Measurements from ENCODE around the gene ASPN. TPM values are rescaled to one million over a fixed set of nuclear protein-coding genes. Genes with fewer than 3 reads are reported as not detected.
"Not testable (repeated sequence)": the region's sequence is repeated elsewhere in the genome, so short reads cannot be mapped to it uniquely, and the experiment has no call there.

Gene ASPN
- total RNA-seq, 1 donor from 2014 or later = not detected

DNA sequence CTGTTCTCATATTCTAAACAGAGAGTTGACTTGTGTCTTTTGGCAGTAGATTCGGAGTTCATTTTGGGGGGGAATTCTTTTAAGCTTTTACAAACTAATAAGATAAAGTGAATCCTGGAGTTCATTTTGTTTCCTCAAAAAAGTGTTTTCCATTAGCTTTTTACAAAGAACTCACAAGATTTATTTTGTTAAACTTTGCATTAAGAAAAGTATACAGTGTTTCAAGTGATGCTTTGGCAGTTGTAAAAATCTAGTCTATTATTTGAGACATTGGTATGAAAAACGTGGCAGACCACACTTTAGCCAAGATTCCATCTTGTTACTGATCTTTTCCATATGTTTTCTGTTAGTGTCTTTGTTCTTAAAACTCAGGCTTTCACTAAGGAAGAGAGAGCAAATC lies 56.8 kb downstream of the ASPN start:
- no peak overlapping the region for H3K4me3 Mint-ChIP-seq (ENCODE audit: unreplicated experiment)
- no peaks in the 10 kb centered on the region for H3K36me3 Mint-ChIP-seq (ENCODE audit: low read depth, unreplicated experiment)
- no peaks in the 10 kb centered on the region for H3K27me3 Mint-ChIP-seq (ENCODE audit: unreplicated experiment)
- H3K9me3 Mint-ChIP-seq (ENCODE audit: unreplicated experiment) = no peaks in the 10 kb centered on the region
- TF ChIP-seq, protein P1, sequence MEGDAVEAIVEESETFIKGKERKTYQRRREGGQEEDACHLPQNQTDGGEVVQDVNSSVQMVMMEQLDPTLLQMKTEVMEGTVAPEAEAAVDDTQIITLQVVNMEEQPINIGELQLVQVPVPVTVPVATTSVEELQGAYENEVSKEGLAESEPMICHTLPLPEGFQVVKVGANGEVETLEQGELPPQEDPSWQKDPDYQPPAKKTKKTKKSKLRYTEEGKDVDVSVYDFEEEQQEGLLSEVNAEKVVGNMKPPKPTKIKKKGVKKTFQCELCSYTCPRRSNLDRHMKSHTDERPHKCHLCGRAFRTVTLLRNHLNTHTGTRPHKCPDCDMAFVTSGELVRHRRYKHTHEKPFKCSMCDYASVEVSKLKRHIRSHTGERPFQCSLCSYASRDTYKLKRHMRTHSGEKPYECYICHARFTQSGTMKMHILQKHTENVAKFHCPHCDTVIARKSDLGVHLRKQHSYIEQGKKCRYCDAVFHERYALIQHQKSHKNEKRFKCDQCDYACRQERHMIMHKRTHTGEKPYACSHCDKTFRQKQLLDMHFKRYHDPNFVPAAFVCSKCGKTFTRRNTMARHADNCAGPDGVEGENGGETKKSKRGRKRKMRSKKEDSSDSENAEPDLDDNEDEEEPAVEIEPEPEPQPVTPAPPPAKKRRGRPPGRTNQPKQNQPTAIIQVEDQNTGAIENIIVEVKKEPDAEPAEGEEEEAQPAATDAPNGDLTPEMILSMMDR (IDR thresholded peaks at IDR 0.05; ENCODE audit: unreplicated experiment) = no peak
- H3K27ac Mint-ChIP-seq (ENCODE audit: unreplicated experiment) = no peak overlapping the region
- no peaks in the 10 kb centered on the region for H3K4me1 Mint-ChIP-seq (ENCODE audit: unreplicated experiment)
- DNase-seq (ENCODE audit: low spot score) = no peak

DNA sequence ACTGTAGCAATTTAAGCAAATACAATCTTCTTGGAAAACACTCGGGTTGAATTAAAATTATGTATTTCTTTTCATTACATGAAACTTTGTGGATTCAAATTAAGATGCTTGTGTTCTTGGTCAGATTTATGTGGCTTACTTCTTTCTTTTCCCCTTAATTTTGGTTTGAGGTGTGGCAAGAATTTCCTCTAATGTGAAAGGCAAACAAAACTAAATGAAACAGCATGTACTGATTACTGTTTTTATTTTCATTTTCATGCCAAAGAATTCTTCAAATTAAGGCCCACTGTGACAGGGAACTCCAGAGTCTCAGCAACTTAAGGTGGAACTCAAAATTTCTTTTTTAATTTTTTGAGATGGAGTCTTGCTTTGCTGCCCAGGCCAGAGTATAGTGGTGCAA lies 58.0 kb downstream of the ASPN start, which contains the start of gene OMD:
OMD (minus strand) TSS at position 132 of the 400 bp plus-strand sequence. CDS start 6,913 bp downstream, outside the sequence.
- peaks cover 2% of the 10 kb centered on the region for H3K27me3 Mint-ChIP-seq (ENCODE audit: unreplicated experiment)
- TF ChIP-seq, protein P1 (IDR thresholded peaks at IDR 0.05; ENCODE audit: unreplicated experiment) = no peak
- H3K9me3 Mint-ChIP-seq (ENCODE audit: unreplicated experiment) = no peaks in the 10 kb centered on the region
- H3K4me3 Mint-ChIP-seq (ENCODE audit: unreplicated experiment) = no peak within 1 kb of the TSS
- H3K36me3 Mint-ChIP-seq (ENCODE audit: low read depth, unreplicated experiment) = no peaks in the 10 kb centered on the region
- H3K4me1 Mint-ChIP-seq (ENCODE audit: unreplicated experiment) = no peaks in the 10 kb centered on the region
- DNase-seq (ENCODE audit: low spot score) = no peak
- H3K27ac Mint-ChIP-seq (ENCODE audit: unreplicated experiment) = no peak within 1 kb of the TSS

DNA sequence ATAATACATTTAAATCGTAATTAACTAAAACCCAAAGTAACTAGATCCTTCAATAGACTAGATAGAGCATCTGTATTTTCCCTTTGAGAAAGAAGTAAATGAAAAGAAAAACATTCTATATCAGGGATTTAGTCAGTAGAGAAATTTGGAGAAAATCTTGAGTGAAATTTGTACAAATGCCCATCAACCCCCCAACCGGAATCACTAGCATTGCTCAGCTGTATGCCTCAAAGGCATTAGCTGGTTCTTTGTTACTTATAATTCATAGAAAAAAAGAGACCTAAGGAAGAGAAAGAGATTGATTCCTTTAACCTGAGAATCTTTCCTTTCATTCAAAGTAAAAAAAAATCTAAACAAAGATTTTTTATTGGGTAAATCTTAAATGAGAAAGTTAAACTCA lies 58.7 kb downstream of the ASPN start:
- peaks cover 2% of the 10 kb centered on the region for H3K27me3 Mint-ChIP-seq (ENCODE audit: unreplicated experiment)
- no peak overlapping the region for H3K27ac Mint-ChIP-seq (ENCODE audit: unreplicated experiment)
- H3K9me3 Mint-ChIP-seq (ENCODE audit: unreplicated experiment) = no peaks in the 10 kb centered on the region
- DNase-seq (ENCODE audit: low spot score) = no peak
- H3K36me3 Mint-ChIP-seq (ENCODE audit: low read depth, unreplicated experiment) = no peaks in the 10 kb centered on the region
- TF ChIP-seq, protein P1 (IDR thresholded peaks at IDR 0.05; ENCODE audit: unreplicated experiment) = no peak
- H3K4me1 Mint-ChIP-seq (ENCODE audit: unreplicated experiment) = no peaks in the 10 kb centered on the region
- no peak overlapping the region for H3K4me3 Mint-ChIP-seq (ENCODE audit: unreplicated experiment)

DNA sequence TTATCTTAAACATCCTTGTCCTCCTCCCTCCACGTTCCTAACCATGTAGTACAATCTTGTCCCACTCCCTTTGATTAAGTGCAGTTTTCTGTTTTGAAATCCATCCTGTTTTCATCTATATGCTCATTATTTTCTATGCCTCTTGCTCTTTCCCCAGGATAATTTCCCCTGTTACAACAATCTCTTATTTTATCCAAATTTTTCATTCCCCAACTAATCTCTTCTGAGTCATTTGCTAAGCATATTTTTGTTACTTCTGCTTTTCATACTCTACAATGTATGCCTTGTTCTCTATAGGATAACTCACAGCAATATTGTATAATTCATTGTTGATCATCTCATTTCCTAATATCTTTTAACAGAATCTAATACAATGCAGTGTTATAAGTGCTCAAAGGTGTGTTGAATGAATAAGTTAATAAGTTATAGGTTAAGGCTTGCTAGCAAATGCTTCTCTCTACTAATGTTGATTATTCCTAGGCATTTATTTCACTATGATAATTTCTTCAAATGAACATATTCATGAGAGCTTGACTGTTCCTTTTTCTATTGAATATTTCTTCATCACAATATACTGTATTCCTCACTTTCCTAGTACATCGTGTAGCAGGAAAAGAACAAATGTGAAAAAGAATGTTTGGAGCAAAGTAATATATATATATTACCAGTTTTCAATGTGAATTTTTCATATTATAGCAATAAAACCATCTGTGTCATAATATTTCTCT lies 59.5 kb downstream of the ASPN start:
- peaks cover 2% of the 10 kb centered on the region for H3K27me3 Mint-ChIP-seq (ENCODE audit: unreplicated experiment)
- TF ChIP-seq, protein P1 (IDR thresholded peaks at IDR 0.05; ENCODE audit: unreplicated experiment) = no peak
- H3K9me3 Mint-ChIP-seq (ENCODE audit: unreplicated experiment) = no peaks in the 10 kb centered on the region
- no peak overlapping the region for H3K27ac Mint-ChIP-seq (ENCODE audit: unreplicated experiment)
- H3K36me3 Mint-ChIP-seq (ENCODE audit: low read depth, unreplicated experiment) = no peaks in the 10 kb centered on the region
- no peak for DNase-seq (ENCODE audit: low spot score)
- H3K4me1 Mint-ChIP-seq (ENCODE audit: unreplicated experiment) = no peaks in the 10 kb centered on the region
- no peak overlapping the region for H3K4me3 Mint-ChIP-seq (ENCODE audit: unreplicated experiment)

DNA sequence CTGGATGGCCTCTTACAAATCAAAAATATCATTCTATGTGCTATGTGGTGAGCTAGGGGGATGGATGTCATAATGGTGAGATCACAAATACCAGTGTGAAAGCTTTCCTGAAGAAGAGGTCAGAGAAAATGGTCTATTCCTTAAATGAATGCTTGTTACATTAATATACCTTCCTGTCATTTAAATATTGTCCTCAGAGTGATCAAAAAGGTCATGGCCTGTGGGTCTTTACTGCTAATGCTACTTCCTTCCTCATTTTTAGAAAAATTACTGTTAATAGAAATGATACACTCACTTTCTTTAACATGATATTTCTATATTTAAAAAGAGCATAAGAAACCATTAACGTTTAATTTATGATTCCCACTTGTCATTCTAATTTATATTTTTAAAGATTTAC lies 67.7 kb downstream of the ASPN start:
- H3K27me3 Mint-ChIP-seq (ENCODE audit: unreplicated experiment) = no peaks in the 10 kb centered on the region
- H3K4me3 Mint-ChIP-seq (ENCODE audit: unreplicated experiment) = no peak overlapping the region
- H3K4me1 Mint-ChIP-seq (ENCODE audit: unreplicated experiment) = no peaks in the 10 kb centered on the region
- TF ChIP-seq, protein P1 (IDR thresholded peaks at IDR 0.05; ENCODE audit: unreplicated experiment) = no peak
- H3K9me3 Mint-ChIP-seq (ENCODE audit: unreplicated experiment) = no peaks in the 10 kb centered on the region
- H3K36me3 Mint-ChIP-seq (ENCODE audit: low read depth, unreplicated experiment) = no peaks in the 10 kb centered on the region
- H3K27ac Mint-ChIP-seq (ENCODE audit: unreplicated experiment) = no peak overlapping the region
- no peak for DNase-seq (ENCODE audit: low spot score)

DNA sequence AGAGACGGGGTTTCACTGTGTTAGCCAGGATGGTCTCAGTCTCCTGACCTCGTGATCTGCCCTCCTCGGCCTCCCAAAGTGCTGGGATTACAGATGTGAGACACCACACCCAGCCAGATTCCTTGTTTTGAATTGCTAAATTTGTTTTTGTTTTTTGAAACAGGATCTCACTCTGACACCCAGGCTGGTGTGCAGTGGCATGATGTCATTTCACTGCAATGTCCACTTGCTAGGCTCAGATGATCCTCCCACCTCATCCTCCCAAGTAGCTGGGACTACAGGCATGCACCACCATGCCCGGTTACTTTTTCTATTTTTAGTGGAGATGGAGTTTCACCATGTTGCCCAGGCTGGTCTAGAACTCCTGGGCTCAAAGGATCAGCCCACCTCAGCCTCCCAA lies 71.1 kb downstream of the ASPN start:
- DNase-seq (ENCODE audit: low spot score); H3K4me3 Mint-ChIP-seq (ENCODE audit: unreplicated experiment); H3K27me3 Mint-ChIP-seq (ENCODE audit: unreplicated experiment); H3K9me3 Mint-ChIP-seq (ENCODE audit: unreplicated experiment); H3K27ac Mint-ChIP-seq (ENCODE audit: unreplicated experiment); H3K36me3 Mint-ChIP-seq (ENCODE audit: low read depth, unreplicated experiment); H3K4me1 Mint-ChIP-seq (ENCODE audit: unreplicated experiment): not testable (repeated sequence)
